CD4-positive, alpha-beta T cell treated with Interleukin-6 for 4 hours (primary cell): ENCODE data around the gene SH3PXD2A.
A peak's percentile ranks its signal among the peaks of the same experiment; 100 is the strongest.

Experiments used
- DNase-seq: peaks from one replicate; pipeline ENCODE4 v3.0.0-alpha.2; 2020; ENCODE audit warnings: mixed read lengths

SH3PXD2A gene

GRCh38 chr10:103699611-103700435 lies 155.6 kb downstream of the SH3PXD2A start:
- DNase-seq, result no peak

- no peak for DNase-seq
These were observed 157.1 kb downstream of the SH3PXD2A start for GRCh38 chr10:103698266-103698665.

GRCh38 chr10:103697787-103698186 lies 157.6 kb downstream of the SH3PXD2A start:
- no peak for DNase-seq

- DNase-seq, result peak; percentile 89
These were observed 158.8 kb downstream of the SH3PXD2A start for GRCh38 chr10:103696411-103697145.

- DNase-seq, result no peak
These were observed 159.3 kb downstream of the SH3PXD2A start for GRCh38 chr10:103696094-103696410.

GRCh38 chr10:103695584-103696005 lies 159.8 kb downstream of the SH3PXD2A start:
- DNase-seq, result no peak

GRCh38 chr10:103693812-103694205 lies 161.6 kb downstream of the SH3PXD2A start:
- DNase-seq, result no peak

- peak; percentile 66 for DNase-seq
These were observed 162.2 kb downstream of the SH3PXD2A start for GRCh38 chr10:103692952-103693811.

GRCh38 chr10:103692436-103692951 lies 162.9 kb downstream of the SH3PXD2A start:
- no peak for DNase-seq

- DNase-seq, result no peak
These were observed 163.5 kb downstream of the SH3PXD2A start for GRCh38 chr10:103691723-103692435.

GRCh38 chr10:103691267-103691666 lies 164.1 kb downstream of the SH3PXD2A start:
- no peak for DNase-seq

GRCh38 chr10:103690281-103690680 lies 165.1 kb downstream of the SH3PXD2A start:
- no peak for DNase-seq

- DNase-seq, result no peak
These were observed 166.9 kb downstream of the SH3PXD2A start for GRCh38 chr10:103688491-103688890.

- no peak for DNase-seq
These were observed 167.7 kb downstream of the SH3PXD2A start for GRCh38 chr10:103687718-103688117.

GRCh38 chr10:103687172-103687571 lies 168.2 kb downstream of the SH3PXD2A start:
- DNase-seq, result no peak

GRCh38 chr10:103685880-103686669 lies 169.3 kb downstream of the SH3PXD2A start:
- DNase-seq, result peak; percentile 82

- DNase-seq, result no peak
These were observed 171.5 kb downstream of the SH3PXD2A start for GRCh38 chr10:103683851-103684250.

- no peak for DNase-seq
These were observed 172.7 kb downstream of the SH3PXD2A start for GRCh38 chr10:103682631-103683030.

GRCh38 chr10:103681617-103682399 lies 173.6 kb downstream of the SH3PXD2A start:
- DNase-seq, result no peak

- no peak for DNase-seq
These were observed 174.5 kb downstream of the SH3PXD2A start for GRCh38 chr10:103680869-103681236.
